Measurements from ENCODE around the gene HSBP1L1. TPM values are rescaled to one million over a fixed set of nuclear protein-coding genes. Genes with fewer than 3 reads are reported as not detected.

HSBP1L1 gene
- total and polyA plus RNA-seq, 2 experiments from 2014 or later, result 1.8 to 3.7 TPM

GRCh38 chr18:79972720-79973119 lies 8.3 kb downstream of the HSBP1L1 start (continued):
- TF ChIP-seq, protein P1, sequence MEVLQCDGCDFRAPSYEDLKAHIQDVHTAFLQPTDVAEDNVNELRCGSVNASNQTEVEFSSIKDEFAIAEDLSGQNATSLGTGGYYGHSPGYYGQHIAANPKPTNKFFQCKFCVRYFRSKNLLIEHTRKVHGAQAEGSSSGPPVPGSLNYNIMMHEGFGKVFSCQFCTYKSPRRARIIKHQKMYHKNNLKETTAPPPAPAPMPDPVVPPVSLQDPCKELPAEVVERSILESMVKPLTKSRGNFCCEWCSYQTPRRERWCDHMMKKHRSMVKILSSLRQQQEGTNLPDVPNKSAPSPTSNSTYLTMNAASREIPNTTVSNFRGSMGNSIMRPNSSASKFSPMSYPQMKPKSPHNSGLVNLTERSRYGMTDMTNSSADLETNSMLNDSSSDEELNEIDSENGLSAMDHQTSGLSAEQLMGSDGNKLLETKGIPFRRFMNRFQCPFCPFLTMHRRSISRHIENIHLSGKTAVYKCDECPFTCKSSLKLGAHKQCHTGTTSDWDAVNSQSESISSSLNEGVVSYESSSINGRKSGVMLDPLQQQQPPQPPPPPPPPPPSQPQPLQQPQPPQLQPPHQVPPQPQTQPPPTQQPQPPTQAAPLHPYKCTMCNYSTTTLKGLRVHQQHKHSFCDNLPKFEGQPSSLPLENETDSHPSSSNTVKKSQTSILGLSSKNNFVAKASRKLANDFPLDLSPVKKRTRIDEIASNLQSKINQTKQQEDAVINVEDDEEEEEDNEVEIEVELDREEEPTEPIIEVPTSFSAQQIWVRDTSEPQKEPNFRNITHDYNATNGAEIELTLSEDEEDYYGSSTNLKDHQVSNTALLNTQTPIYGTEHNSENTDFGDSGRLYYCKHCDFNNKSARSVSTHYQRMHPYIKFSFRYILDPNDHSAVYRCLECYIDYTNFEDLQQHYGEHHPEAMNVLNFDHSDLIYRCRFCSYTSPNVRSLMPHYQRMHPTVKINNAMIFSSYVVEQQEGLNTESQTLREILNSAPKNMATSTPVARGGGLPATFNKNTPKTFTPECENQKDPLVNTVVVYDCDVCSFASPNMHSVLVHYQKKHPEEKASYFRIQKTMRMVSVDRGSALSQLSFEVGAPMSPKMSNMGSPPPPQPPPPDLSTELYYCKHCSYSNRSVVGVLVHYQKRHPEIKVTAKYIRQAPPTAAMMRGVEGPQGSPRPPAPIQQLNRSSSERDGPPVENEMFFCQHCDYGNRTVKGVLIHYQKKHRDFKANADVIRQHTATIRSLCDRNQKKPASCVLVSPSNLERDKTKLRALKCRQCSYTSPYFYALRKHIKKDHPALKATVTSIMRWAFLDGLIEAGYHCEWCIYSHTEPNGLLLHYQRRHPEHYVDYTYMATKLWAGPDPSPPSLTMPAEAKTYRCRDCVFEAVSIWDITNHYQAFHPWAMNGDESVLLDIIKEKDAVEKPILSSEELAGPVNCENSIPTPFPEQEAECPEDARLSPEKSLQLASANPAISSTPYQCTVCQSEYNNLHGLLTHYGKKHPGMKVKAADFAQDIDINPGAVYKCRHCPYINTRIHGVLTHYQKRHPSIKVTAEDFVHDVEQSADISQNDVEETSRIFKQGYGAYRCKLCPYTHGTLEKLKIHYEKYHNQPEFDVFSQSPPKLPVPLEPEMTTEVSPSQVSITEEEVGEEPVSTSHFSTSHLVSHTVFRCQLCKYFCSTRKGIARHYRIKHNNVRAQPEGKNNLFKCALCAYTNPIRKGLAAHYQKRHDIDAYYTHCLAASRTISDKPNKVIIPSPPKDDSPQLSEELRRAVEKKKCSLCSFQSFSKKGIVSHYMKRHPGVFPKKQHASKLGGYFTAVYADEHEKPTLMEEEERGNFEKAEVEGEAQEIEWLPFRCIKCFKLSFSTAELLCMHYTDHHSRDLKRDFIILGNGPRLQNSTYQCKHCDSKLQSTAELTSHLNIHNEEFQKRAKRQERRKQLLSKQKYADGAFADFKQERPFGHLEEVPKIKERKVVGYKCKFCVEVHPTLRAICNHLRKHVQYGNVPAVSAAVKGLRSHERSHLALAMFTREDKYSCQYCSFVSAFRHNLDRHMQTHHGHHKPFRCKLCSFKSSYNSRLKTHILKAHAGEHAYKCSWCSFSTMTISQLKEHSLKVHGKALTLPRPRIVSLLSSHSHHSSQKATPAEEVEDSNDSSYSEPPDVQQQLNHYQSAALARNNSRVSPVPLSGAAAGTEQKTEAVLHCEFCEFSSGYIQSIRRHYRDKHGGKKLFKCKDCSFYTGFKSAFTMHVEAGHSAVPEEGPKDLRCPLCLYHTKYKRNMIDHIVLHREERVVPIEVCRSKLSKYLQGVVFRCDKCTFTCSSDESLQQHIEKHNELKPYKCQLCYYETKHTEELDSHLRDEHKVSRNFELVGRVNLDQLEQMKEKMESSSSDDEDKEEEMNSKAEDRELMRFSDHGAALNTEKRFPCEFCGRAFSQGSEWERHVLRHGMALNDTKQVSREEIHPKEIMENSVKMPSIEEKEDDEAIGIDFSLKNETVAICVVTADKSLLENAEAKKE (CRISPR knock-in tag; IDR thresholded peaks at IDR 0.05), result no peak

DNA sequence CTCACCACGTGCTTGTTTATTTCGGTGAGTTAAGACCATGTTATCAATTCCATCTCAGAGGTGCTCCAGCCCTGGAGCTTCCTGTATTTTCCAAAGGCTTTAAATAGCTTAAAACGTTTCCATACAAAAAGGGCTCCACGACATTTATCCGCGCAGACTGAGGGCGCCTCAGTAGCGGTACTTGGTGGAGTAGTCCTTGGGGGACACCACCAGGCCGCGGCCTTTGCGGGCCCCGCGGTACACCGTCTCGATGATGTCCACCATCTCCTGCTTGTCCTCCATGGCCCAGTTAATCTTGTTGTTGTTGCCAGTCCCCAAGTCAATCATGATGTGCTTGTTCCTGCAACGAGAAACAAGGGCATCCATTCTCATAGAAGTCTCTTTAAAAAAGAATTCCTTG lies 9.1 kb downstream of the HSBP1L1 start:
- peaks cover 2% of the 10 kb centered on the region for H3K27me3 Mint-ChIP-seq (ENCODE audit: insufficient read depth, low read depth, poor library complexity)
- no peaks in the 10 kb centered on the region for H3F3A ChIP-seq (replicated peaks; ENCODE audit: low read depth)
- no peaks in the 10 kb centered on the region for H3K27me3 ChIP-seq (ENCODE audit: insufficient read depth)
- H3K9me2 ChIP-seq (ENCODE audit: insufficient read depth), result no peaks in the 10 kb centered on the region
- no peaks in the 10 kb centered on the region for H3K4me1 ChIP-seq (ENCODE audit: insufficient read depth)
- H3K79me2 ChIP-seq (replicated peaks; ENCODE audit: insufficient read depth), result peaks cover 54% of the 10 kb centered on the region
- no peaks in the 10 kb centered on the region for H3K4me1 Mint-ChIP-seq
- H3K27ac Mint-ChIP-seq, result no peak overlapping the region
- H3K4me3 Mint-ChIP-seq, result no peak overlapping the region
- no peak overlapping the region for H3K27ac ChIP-seq (ENCODE audit: low read depth)
- ATAC-seq (no peak), DNase-seq (ENCODE audit: low spot score) (no peak)
- no peaks in the 10 kb centered on the region for H3K9me3 Mint-ChIP-seq
- H3K4me2 ChIP-seq, result no peak overlapping the region
- H3K36me3 Mint-ChIP-seq (ENCODE audit: low read depth), result peaks cover 56% of the 10 kb centered on the region
- H3K36me3 ChIP-seq (ENCODE audit: insufficient read depth), result peaks cover 14% of the 10 kb centered on the region; the same call in 1 of the 2 replicates
- H2AFZ ChIP-seq, result no peak overlapping the region
- H3K4me3 ChIP-seq, result no peak overlapping the region
- H4K20me1 ChIP-seq (replicated peaks; ENCODE audit: insufficient read depth), result peaks cover 19% of the 10 kb centered on the region
- TF ChIP-seq NANOG (IDR thresholded peaks at IDR 0.05; ENCODE audit: borderline replicate concordance) (no peak), EZH2 (IDR thresholded peaks at IDR 0.05; ENCODE audit: low read depth, unreplicated experiment) (no peak), ZNF331 (CRISPR knock-in tag; IDR thresholded peaks at IDR 0.05; ENCODE audit: low read depth) (no peak), CREB1 (CRISPR knock-in tag; IDR thresholded peaks at IDR 0.05; ENCODE audit: low read depth) (no peak), JUNB (IDR thresholded peaks at IDR 0.05; ENCODE audit: unreplicated experiment) (no peak), POLR2AphosphoS5 (IDR thresholded peaks at IDR 0.05; ENCODE audit: low read depth) (no peak)
- TF ChIP-seq, protein P2, sequence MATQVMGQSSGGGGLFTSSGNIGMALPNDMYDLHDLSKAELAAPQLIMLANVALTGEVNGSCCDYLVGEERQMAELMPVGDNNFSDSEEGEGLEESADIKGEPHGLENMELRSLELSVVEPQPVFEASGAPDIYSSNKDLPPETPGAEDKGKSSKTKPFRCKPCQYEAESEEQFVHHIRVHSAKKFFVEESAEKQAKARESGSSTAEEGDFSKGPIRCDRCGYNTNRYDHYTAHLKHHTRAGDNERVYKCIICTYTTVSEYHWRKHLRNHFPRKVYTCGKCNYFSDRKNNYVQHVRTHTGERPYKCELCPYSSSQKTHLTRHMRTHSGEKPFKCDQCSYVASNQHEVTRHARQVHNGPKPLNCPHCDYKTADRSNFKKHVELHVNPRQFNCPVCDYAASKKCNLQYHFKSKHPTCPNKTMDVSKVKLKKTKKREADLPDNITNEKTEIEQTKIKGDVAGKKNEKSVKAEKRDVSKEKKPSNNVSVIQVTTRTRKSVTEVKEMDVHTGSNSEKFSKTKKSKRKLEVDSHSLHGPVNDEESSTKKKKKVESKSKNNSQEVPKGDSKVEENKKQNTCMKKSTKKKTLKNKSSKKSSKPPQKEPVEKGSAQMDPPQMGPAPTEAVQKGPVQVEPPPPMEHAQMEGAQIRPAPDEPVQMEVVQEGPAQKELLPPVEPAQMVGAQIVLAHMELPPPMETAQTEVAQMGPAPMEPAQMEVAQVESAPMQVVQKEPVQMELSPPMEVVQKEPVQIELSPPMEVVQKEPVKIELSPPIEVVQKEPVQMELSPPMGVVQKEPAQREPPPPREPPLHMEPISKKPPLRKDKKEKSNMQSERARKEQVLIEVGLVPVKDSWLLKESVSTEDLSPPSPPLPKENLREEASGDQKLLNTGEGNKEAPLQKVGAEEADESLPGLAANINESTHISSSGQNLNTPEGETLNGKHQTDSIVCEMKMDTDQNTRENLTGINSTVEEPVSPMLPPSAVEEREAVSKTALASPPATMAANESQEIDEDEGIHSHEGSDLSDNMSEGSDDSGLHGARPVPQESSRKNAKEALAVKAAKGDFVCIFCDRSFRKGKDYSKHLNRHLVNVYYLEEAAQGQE (IDR thresholded peaks at IDR 0.05; ENCODE audit: unreplicated experiment), result no peak

Data from GM23338 (cell line).